ENCODE results near the gene LGR5.

DNA sequence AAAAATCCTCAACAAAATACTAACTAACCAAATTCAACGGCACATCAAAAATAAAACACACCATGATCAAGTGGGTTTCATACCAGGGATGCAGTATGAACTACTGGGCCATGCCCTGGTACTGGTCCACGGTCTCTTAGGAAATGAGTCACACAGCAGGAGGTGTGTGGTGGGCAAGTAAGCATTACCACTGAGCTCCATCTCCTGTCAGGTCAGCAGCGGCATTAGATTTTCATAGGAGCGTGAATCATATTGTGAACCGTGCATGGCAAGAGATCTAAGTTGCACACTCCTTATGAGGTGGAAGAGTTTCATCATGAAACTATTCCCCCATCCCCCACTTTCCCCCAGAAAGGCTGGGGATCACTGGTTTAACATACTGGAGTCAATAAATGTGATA, 6.7 kb upstream of the LGR5 start:
- TF ChIP-seq, protein P1, sequence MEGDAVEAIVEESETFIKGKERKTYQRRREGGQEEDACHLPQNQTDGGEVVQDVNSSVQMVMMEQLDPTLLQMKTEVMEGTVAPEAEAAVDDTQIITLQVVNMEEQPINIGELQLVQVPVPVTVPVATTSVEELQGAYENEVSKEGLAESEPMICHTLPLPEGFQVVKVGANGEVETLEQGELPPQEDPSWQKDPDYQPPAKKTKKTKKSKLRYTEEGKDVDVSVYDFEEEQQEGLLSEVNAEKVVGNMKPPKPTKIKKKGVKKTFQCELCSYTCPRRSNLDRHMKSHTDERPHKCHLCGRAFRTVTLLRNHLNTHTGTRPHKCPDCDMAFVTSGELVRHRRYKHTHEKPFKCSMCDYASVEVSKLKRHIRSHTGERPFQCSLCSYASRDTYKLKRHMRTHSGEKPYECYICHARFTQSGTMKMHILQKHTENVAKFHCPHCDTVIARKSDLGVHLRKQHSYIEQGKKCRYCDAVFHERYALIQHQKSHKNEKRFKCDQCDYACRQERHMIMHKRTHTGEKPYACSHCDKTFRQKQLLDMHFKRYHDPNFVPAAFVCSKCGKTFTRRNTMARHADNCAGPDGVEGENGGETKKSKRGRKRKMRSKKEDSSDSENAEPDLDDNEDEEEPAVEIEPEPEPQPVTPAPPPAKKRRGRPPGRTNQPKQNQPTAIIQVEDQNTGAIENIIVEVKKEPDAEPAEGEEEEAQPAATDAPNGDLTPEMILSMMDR (IDR thresholded peaks at IDR 0.05): no peak
- TF ChIP-seq POLR2A (IDR thresholded peaks at IDR 0.05) (no peak), EP300 (IDR thresholded peaks at IDR 0.05) (no peak), POLR2AphosphoS5 (IDR thresholded peaks at IDR 0.05) (no peak)
